Measurements from ENCODE around the gene IGF1R.
"Not testable (repeated sequence)": the region's sequence is repeated elsewhere in the genome, so short reads cannot be mapped to it uniquely, and the experiment has no call there.

Gene IGF1R

GRCh38 chr15:99002226-99002625 lies 353.9 kb downstream of the IGF1R start:
- DNase-seq (ENCODE audit: low read depth), result no peak

- DNase-seq (ENCODE audit: low read depth), result not testable (repeated sequence)
These were observed 355.0 kb downstream of the IGF1R start for GRCh38 chr15:99003317-99003716.

DNA sequence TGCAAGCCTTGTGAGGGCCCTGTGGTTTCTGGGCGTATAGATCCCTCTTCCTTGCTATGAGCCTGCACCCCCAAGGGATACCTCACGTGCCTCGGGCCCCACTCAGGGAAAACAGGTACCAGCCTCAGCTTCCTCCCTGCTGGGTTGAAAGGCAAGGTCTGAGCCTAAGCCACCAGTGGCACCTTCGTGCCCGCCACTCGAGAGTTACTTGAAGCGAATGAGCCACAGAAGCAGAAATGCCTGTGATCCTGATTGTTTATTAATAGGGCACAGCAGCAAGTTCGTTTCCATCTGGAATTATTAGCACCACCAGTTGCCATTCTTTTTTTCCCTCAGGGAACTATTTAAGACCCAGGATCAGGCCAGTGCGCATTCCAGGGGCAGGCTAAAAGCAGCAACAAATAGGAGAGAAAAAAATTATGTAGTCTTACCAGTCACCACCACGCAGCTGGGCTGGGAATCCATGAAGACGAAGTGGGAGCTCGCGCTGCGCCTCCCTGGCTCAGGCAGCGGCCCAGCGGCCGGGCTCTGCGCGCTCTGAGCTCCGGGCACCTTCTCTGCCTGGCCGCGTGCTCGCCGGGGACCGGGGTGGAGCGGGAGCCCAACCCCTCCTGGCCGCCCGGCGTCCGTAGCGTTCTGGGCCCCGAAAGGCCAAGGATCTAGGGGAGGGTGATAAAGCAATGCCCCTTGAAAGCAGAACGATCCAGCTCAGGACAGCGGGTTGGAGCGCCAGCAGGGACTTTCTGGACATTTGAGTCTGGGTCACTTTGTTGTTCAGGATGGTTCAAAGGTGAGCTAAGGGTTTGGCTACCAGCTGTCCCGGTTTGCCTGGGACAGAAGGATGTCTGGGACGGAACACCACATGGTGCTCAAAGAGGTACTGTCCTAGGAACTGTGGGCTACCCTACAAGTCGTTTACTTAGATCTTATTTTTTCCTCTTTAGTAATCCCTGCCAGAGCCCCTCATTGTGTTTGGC lies 356.9 kb downstream of the IGF1R start:
- DNase-seq (ENCODE audit: low read depth), result not testable (repeated sequence)

DNA sequence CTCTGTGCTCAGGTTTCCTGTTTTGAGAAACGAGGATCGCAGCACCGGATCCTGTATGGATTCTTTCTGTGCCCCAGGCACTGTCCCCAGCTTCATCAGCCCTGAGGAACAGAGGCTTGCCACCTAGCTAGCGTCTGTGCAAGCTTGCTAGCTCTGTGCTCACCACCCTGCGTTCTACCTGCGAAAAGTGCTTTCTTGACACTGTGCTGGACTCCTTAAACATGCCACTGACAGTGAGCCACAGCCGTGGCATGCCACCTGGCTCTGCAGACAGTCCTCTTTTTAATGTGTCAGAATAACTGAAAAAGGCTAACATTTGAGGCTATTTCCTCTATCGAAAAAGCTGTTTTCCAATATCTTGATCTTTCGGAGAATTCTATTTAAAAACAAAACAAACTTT lies 357.8 kb downstream of the IGF1R start:
- no peak for DNase-seq (ENCODE audit: low read depth)

DNA sequence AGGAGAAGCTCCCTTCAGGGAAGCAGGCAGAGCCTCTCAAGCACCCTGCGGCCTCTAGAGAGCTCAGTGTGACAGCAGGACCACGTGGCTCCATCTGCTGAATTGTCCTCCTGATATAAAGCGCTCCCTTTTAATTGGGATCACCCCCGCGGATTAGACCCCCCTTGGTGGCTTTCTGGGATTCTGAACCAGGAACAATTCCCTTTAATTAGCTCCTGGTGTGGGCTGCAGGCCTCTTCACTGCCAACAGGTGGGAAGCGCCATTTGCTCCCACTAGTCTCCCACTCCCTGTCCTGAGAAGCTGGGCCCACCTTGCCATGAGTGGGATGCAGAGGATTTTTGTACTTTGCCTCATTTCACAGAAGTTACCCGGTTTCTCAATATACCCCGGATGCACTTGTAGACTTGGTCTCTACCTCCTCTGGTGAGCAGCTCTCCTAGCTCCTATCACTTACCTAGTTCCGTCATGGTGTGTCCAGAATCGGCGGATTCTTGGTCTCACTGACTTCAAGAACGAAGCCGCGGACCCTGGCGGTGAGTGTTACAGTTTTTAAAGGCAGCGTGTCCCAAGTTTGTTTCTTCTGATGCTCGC lies 358.7 kb downstream of the IGF1R start:
- DNase-seq (ENCODE audit: low read depth), result no peak

DNA sequence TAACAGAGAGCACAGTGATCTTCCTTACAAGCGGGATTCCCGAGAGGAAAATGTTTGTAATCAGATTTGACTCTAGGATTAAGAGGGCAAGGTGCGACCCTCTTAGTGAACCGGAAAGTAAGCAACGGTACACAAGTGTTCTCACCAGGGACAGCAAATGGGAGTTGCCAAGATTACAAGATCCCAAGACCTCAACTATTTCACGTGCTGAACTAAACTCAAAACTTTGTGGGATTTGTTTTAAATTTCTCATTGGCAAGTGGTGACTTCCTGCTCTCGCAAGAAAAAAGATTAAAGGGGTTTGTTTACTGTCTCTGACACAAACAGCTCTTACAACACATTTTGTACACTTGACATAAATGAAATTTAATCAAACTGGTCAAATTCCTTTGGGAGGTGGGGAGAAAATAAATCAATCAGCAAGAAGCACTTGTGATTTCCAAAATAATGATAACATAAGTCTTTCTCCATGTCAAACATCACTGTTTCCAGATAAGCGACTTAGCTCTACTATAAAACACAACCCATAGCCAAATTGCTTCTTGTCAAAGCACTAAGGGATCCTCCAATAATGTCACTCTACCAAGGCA lies 361.5 kb downstream of the IGF1R start:
- no peak for DNase-seq (ENCODE audit: low read depth)

DNA sequence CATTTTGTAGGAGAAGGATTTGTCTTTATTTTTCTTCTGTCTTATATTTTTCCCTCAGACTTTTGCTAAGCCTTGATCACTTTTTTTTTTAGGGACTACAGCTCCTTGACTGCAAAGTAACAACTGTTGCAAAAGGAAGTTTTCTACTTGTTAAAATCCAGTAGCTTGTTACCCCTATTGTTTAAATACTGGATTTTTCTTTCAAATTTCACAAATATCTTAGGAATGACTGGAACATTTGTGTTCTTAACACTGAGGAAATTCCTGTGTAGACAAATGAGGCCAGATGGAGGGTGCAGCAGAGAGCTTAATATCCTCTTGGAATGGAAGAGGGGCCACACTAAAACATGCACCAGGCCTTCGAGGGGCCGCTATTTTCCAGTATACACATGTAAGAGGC lies 362.4 kb downstream of the IGF1R start:
- no peak for DNase-seq (ENCODE audit: low read depth)
